Measurements from ENCODE around the gene TNNT2. TPM values are rescaled to one million over a fixed set of nuclear protein-coding genes. Genes with fewer than 3 reads are reported as not detected.

Gene TNNT2
- total RNA-seq, result 1 to 10 TPM; 1.3 to 6.1 (median 1.8) TPM

GRCh38 chr1:201377611-201378092 lies at the start of gene TNNT2:
TSS of gene TNNT2 (minus strand) at chr1:201377680. CDS start at chr1:201373254, 4,426 bp downstream.
- WGBS, 2 donors, result 38 to 50% methylated on average over 1 to 3 of the region's 9 CpGs
- Histone ChIP-seq H3K9me3 (no peaks in the 10 kb centered on the region), H3K27me3 (peaks cover 0 to 48% (median 0%) of the 10 kb centered on the region in 4 donors), H3K36me3 (peaks cover 0 to 19% (median 0%) of the 10 kb centered on the region in 3 donors), H3K27ac (no peak within 1 kb of the TSS), H3K4me1 (peaks cover 0 to 71% (median 0%) of the 10 kb centered on the region in 3 donors), H3K4me3 (no peak within 1 kb of the TSS)
- no peak for DNase-seq
- TF ChIP-seq POLR2A (IDR thresholded peaks at IDR 0.05), result no peak
- no peak for TF ChIP-seq CTCF (IDR thresholded peaks at IDR 0.05)
- intact Hi-C loops (cut with DNase I), result no loop called here

GRCh38 chr1:201426479-201427310 lies 49.2 kb upstream of the TNNT2 start:
- no peak for TF ChIP-seq CTCF (IDR thresholded peaks at IDR 0.05)
- WGBS, 2 donors, result 66 to 81% methylated on average over 6 to 10 of the region's 15 CpGs
- peaks cover 0 to 15% (median 0%) of the 10 kb centered on the region in 3 donors for H3K4me1 ChIP-seq
- no peak overlapping the region for H3K27ac ChIP-seq
- H3K9me3 ChIP-seq, result no peaks in the 10 kb centered on the region
- peaks cover 0 to 6% (median 0%) of the 10 kb centered on the region in 4 donors for H3K27me3 ChIP-seq
- no peak overlapping the region for H3K4me3 ChIP-seq
- DNase-seq, result no peak
- intact Hi-C loops (cut with DNase I), result no loop called here
- H3K36me3 ChIP-seq, result no peaks in the 10 kb centered on the region

GRCh38 chr1:201424146-201424545 lies 46.7 kb upstream of the TNNT2 start:
- peaks cover 0 to 9% (median 0%) of the 10 kb centered on the region in 3 donors for H3K4me1 ChIP-seq
- TF ChIP-seq CTCF (IDR thresholded peaks at IDR 0.05), result no peak
- no peak for TF ChIP-seq POLR2A (IDR thresholded peaks at IDR 0.05)
- H3K27ac ChIP-seq, result no peak overlapping the region
- H3K36me3 ChIP-seq, result no peaks in the 10 kb centered on the region
- no peaks in the 10 kb centered on the region for H3K27me3 ChIP-seq
- intact Hi-C loops (cut with DNase I), result no loop called here
- no peaks in the 10 kb centered on the region for H3K9me3 ChIP-seq
- WGBS, 2 donors, result no CpG with 5 or more reads among the region's 2 CpGs
- no peak overlapping the region for H3K4me3 ChIP-seq
- DNase-seq, result no peak

- intact Hi-C loops (cut with DNase I), result no loop called here
- 88 to 90% methylated on average over 5 of the region's 6 CpGs for WGBS, 2 donors
- H3K4me1 ChIP-seq, result peaks cover 0 to 9% (median 0%) of the 10 kb centered on the region in 3 donors
- no peak overlapping the region for H3K27ac ChIP-seq
- no peak for DNase-seq
- no peak for TF ChIP-seq CTCF (IDR thresholded peaks at IDR 0.05)
- no peak for TF ChIP-seq POLR2A (IDR thresholded peaks at IDR 0.05)
- no peaks in the 10 kb centered on the region for H3K36me3 ChIP-seq
- no peaks in the 10 kb centered on the region for H3K9me3 ChIP-seq
- H3K27me3 ChIP-seq, result no peaks in the 10 kb centered on the region
- no peak overlapping the region for H3K4me3 ChIP-seq
Measured at GRCh38 chr1:201423655-201424054, 46.2 kb upstream of the TNNT2 start.

GRCh38 chr1:201422436-201423030 lies 45.1 kb upstream of the TNNT2 start:
- Histone ChIP-seq H3K27ac (no peak overlapping the region), H3K27me3 (no peaks in the 10 kb centered on the region), H3K36me3 (no peaks in the 10 kb centered on the region), H3K4me3 (no peak overlapping the region), H3K4me1 (peaks cover 0 to under 1% (median 0%) of the 10 kb centered on the region in 3 donors), H3K9me3 (no peaks in the 10 kb centered on the region)
- intact Hi-C loops (cut with DNase I), result no loop called here
- TF ChIP-seq POLR2A (IDR thresholded peaks at IDR 0.05) (no peak), CTCF (IDR thresholded peaks at IDR 0.05) (no peak)
- no peak for DNase-seq
- 78 to 85% methylated on average over 4 of the region's 6 CpGs for WGBS, 2 donors

Data from esophagus squamous epithelium (tissue), 5 donors.